ENCODE results near the gene AQP12A.

AQP12A gene

DNA sequence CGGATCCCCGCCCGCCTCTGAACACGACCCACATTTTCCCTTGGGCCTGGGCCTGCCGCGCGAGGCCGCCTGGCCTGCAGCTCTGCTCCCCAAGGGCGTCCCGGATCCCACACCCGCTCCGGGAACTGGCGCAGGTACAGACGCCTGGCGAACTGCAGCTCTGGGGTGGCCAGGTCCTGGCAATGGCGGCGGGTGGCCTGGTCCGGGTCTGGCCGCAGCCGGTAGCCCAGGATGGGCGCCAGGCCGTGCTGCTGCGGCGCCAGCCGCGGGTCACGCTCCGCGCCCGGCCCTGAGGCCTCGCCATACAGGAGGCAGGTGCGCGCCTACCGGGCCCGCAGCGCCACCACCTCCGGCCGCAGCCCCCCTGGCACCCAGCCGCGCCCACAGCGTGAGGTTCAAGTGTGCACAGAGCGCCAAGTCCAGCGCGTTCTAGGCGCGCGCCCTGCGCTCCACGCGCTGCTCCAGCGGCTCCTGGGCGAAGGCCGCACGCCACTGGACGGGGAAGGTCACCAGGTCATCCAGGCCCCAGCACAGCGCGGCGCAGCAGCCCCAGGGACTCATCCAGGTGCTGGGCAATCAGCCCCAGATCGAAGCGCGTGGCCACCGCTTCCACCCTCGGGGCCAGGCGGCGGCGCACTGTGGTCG, 9.5 kb downstream of the AQP12A start:
- TF ChIP-seq CTCF (conservative IDR thresholded peaks at IDR 0.05; ENCODE audit: low read length) = no peak
- DNase-seq (ENCODE audit: low read depth) = no peak
- H3K4me3 ChIP-seq (ENCODE audit: low read length) = no peak overlapping the region

DNA sequence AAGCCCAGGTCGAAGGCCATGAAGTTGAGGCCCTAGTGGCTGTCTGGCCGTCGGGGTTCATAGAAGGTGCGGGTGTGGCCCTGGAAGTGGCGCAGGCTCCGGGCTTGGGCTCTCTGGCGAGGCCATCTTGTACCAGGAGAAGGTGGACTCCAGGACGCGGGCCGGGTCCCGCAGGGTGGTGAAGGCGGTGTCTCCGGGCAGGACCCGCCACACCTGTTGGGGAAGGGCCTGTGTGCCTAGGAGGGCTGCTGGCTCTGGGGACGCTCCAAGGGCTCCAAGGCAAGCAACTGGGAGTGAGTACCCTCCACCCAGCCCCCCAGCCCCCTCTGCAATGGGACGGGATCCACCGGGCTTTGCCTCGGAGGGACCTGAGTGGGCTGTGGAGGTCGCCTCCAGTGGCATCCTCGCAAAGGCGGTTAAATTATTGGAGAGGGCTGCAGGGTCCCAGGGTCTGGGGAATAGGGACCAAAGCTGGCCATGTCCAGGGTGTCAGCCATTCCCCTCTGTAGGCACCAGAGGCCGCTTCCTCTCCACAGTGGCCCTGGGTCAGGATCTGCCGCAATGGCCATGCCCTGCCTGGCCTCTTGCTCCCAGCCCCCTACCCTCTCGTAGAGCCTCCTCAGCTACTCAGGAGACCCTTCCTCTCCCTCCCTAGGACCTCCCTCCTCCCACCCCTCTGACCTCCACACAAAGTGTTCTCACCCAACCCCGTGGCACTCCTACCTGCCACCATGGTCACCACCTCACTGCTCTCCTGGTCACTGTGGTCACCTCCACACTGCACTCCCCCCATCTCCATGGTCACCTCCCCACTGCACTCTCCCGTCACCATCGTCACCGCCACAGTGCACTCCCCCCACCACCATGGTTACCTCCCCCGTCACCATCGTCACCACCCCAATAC, 10.3 kb downstream of the AQP12A start:
- H3K4me3 ChIP-seq (ENCODE audit: low read length) = no peak overlapping the region
- no peak for DNase-seq (ENCODE audit: low read depth)
- no peak for TF ChIP-seq CTCF (conservative IDR thresholded peaks at IDR 0.05; ENCODE audit: low read length)

GRCh38 chr2:240702640-240703011, 11.0 kb downstream of the AQP12A start:
- H3K4me3 ChIP-seq (ENCODE audit: low read length) = no peak overlapping the region
- no peak for TF ChIP-seq CTCF (conservative IDR thresholded peaks at IDR 0.05; ENCODE audit: low read length)
- no peak for DNase-seq (ENCODE audit: low read depth)

GRCh38 chr2:240703417-240704341, 12.0 kb downstream of the AQP12A start:
- TF ChIP-seq CTCF (conservative IDR thresholded peaks at IDR 0.05; ENCODE audit: low read length) = no peak
- DNase-seq (ENCODE audit: low read depth) = no peak

GRCh38 chr2:240704651-240705050, 13.0 kb downstream of the AQP12A start:
- DNase-seq (ENCODE audit: low read depth) = no peak
- no peak for TF ChIP-seq CTCF (conservative IDR thresholded peaks at IDR 0.05; ENCODE audit: low read length)
- H3K4me3 ChIP-seq (ENCODE audit: low read length) = no peak overlapping the region

More at GRCh38 chr2:240703417-240704341, 12.0 kb downstream of the AQP12A start:
- H3K4me3 ChIP-seq (ENCODE audit: low read length) = no peak overlapping the region

GRCh38 chr2:240705204-240705791, 13.6 kb downstream of the AQP12A start:
- no peak for TF ChIP-seq CTCF (conservative IDR thresholded peaks at IDR 0.05; ENCODE audit: low read length)
- H3K4me3 ChIP-seq (ENCODE audit: low read length) = no peak overlapping the region
- DNase-seq (ENCODE audit: low read depth) = no peak

All from AG10803 (cell line).